Hepatocyte (in vitro differentiated cells): ENCODE results near the gene HLA-DRB1. TPM values are rescaled to one million over a fixed set of nuclear protein-coding genes. Genes with fewer than 3 reads are reported as not detected.

Experiments
- DNase-seq: peaks from one replicate; pipeline ENCODE4 v3.0.0-alpha.2; 2016; ENCODE audit warnings: low spot score
- H2AFZ ChIP-seq: fragments of 200-600 bp; sonication (generic); 2 replicates; pipeline ENCODE4 v1.6.0; 2016; ENCODE audit warnings: antibody characterized with exemption, mild to moderate bottlenecking
- H3K27ac ChIP-seq: fragments of 200-600 bp; sonication (generic); 2 replicates; pipeline ENCODE4 v1.5.1; 2016; ENCODE audit warnings: mild to moderate bottlenecking
- H3K27me3 ChIP-seq: fragments of 200-600 bp; sonication (generic); 2 replicates; pipeline ENCODE4 v1.6.1; 2016
- H3K36me3 ChIP-seq: fragments of 200-600 bp; sonication (generic); replicated peaks from 2 replicates; pipeline ENCODE4 v1.5.1; 2016; ENCODE audit warnings: low read depth; ENCODE audit not compliant: insufficient read depth
- H3K4me1 ChIP-seq: fragments of 200-600 bp; sonication (generic); 2 replicates; pipeline ENCODE4 v1.5.1; 2016; ENCODE audit warnings: mild to moderate bottlenecking, moderate library complexity; ENCODE audit not compliant: insufficient read depth
- H3K4me2 ChIP-seq: fragments of 200-600 bp; sonication (generic); 2 replicates; pipeline ENCODE4 v1.6.0; 2016
- H3K4me3 ChIP-seq: fragments of 200-600 bp; sonication (generic); 2 replicates; pipeline ENCODE4 v1.5.1; 2016; ENCODE audit warnings: mild to moderate bottlenecking
- H3K79me2 ChIP-seq: fragments of 200-600 bp; sonication (generic); 2 replicates; pipeline ENCODE4 v1.6.0; 2017; ENCODE audit warnings: mild to moderate bottlenecking
- H3K9me2 ChIP-seq: fragments of 200-600 bp; sonication (generic); replicated peaks from 2 replicates; pipeline ENCODE4 v1.6.0; 2017; ENCODE audit warnings: mild to moderate bottlenecking; ENCODE audit not compliant: insufficient read depth
- H3K9me3 ChIP-seq: fragments of 200-600 bp; sonication (generic); 2 replicates; pipeline ENCODE4 v1.5.1; 2016; ENCODE audit warnings: low read depth, mild to moderate bottlenecking
- H4K20me1 ChIP-seq: fragments of 200-600 bp; sonication (generic); 2 replicates; pipeline ENCODE4 v1.6.0; 2016; ENCODE audit warnings: mild to moderate bottlenecking; ENCODE audit not compliant: insufficient read depth, poor library complexity, severe bottlenecking
- EZH2 ChIP-seq: fragments of 200-600 bp; sonication (generic); IDR thresholded peaks from 2 replicates; pipeline ENCODE4 v1.6.1; 2016; ENCODE audit warnings: antibody characterized with exemption, mild to moderate bottlenecking, borderline replicate concordance
- EZH2phosphoT487 ChIP-seq: fragments of 200-600 bp; sonication (generic); IDR thresholded peaks from one replicate; pipeline ENCODE4 v1.6.1; 2018; ENCODE audit warnings: antibody characterized with exemption, mild to moderate bottlenecking, low read depth, moderate library complexity; ENCODE audit not compliant: unreplicated experiment, severe bottlenecking
- whole genome bisulfite sequencing: methylation state at CpG from one replicate; pipeline ENCODE4 v1.1.6; 2016; ENCODE audit warnings: low lambda C conversion rate; ENCODE audit errors: missing lambda C conversion rate; 5-methylcytosine and 5-hydroxymethylcytosine counted together
- polyA plus RNA-seq: library from polyadenylated mRNA; unstranded; fragments of >200 nt; fragmentation: Nextera tagmentation; extraction: Ambion mirVana; gene quantifications from 2 replicates; pipeline ENCODE4 v1.2.1, GENCODE V29; 2016
- total RNA-seq: library from RNA; depleted of rRNA; stranded (reverse); fragments of >200 nt; gene quantifications from 2 replicates; pipeline ENCODE4 v1.2.3, GENCODE V29; 2014
- TF ChIP-seq, protein P1 (sequence below): fragments of 200-600 bp; sonication (generic); IDR thresholded peaks from 2 replicates; pipeline ENCODE4 v1.5.1; 2016; ENCODE audit warnings: antibody characterized with exemption, mild to moderate bottlenecking; ENCODE audit not compliant: poor library complexity

The HLA-DRB1 gene
- total and polyA plus RNA-seq, 2 experiments from 2014 or later = 59.1 to 72.9 TPM

DNA sequence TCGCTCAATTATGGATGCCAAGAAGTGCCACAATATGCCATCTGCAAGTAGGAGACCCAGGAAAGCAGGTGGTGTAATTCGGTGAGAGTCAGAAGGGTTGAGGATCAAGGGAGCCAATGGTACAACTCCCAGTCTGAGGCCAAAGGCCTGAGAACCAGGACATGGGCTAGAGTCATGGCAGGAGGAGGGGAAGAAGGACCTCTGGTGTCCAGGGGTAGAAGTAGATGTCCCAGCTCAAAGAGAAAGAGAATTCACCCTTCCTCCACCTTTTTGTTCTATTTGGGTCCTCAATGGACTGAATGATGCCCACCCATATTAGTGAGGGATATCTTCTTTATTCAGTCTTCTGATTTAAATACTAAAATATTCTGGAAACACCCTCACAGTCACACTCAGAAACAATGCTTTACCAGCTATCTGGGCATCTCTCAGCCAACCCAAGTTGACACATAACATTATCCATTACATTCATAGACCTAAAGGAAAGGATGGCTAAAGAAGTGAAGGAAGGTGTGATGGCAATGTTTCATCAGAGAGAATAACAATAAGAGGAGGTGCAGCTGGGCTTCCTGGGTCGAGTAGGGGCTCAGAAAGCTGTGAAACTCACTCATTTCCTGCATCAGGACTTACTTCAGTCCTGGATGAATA is 26.4 kb upstream of the HLA-DRB1 start:
- WGBS = 67% methylated on average over 3 of the region's 3 CpGs
- Histone ChIP-seq H3K27me3 (no peaks in the 10 kb centered on the region), H3K9me3 (no peaks in the 10 kb centered on the region), H3K36me3 (no peaks in the 10 kb centered on the region), H3K79me2 (no peaks in the 10 kb centered on the region), H4K20me1 (no peaks in the 10 kb centered on the region), H3K9me2 (no peaks in the 10 kb centered on the region), H3K4me3 (no peak overlapping the region), H3K4me2 (no peak overlapping the region), H3K27ac (no peak overlapping the region), H3K4me1 (no peaks in the 10 kb centered on the region), H2AFZ (no peak overlapping the region)
- TF ChIP-seq, protein P1, sequence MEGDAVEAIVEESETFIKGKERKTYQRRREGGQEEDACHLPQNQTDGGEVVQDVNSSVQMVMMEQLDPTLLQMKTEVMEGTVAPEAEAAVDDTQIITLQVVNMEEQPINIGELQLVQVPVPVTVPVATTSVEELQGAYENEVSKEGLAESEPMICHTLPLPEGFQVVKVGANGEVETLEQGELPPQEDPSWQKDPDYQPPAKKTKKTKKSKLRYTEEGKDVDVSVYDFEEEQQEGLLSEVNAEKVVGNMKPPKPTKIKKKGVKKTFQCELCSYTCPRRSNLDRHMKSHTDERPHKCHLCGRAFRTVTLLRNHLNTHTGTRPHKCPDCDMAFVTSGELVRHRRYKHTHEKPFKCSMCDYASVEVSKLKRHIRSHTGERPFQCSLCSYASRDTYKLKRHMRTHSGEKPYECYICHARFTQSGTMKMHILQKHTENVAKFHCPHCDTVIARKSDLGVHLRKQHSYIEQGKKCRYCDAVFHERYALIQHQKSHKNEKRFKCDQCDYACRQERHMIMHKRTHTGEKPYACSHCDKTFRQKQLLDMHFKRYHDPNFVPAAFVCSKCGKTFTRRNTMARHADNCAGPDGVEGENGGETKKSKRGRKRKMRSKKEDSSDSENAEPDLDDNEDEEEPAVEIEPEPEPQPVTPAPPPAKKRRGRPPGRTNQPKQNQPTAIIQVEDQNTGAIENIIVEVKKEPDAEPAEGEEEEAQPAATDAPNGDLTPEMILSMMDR = no peak
- TF ChIP-seq EZH2 (no peak), EZH2phosphoT487 (no peak)
- no peak for DNase-seq

DNA sequence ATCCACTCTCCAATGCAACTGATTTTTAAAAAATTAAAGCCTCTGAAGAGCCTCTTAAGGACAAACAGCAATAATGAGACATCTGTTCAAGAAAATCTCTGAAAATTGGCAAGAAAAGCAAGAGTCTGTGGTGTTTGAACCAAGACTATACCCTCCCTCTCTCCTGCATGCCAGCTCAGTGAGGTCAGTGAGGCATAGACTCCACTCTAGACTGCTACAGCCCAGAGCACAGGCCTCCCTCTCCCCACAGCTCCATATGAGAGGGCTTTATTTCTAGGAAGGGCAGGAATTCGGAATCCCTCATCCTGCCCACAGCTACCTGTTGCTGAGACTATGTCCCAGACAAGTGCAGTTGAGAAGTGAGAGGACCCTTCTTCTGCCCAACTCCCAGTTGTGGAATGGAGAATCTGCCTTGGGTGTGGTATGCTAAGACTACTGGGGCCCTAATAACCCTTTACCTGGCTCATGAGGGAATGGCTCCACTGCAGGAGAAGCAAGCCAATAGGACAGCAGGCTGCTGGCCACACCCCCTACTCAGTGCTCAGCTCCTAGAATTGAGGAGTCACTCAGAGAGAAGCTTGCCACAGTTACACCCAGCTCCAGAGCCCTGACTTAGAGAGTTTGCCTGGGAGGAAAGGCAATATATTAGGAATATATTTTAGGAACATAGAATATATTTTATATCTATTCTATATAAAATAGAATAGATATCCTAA is 24.9 kb upstream of the HLA-DRB1 start:
- Histone ChIP-seq H3K27ac (no peak overlapping the region), H3K36me3 (no peaks in the 10 kb centered on the region), H3K9me3 (no peaks in the 10 kb centered on the region), H3K4me2 (no peak overlapping the region), H3K4me1 (no peaks in the 10 kb centered on the region), H3K27me3 (no peaks in the 10 kb centered on the region), H3K9me2 (no peaks in the 10 kb centered on the region), H3K79me2 (no peaks in the 10 kb centered on the region), H2AFZ (no peak overlapping the region), H3K4me3 (no peak overlapping the region), H4K20me1 (no peaks in the 10 kb centered on the region)
- TF ChIP-seq, protein P1 = no peak
- TF ChIP-seq EZH2phosphoT487 (no peak), EZH2 (no peak)
- 87% methylated on average over 1 of the region's 1 CpG for WGBS
- no peak for DNase-seq

DNA sequence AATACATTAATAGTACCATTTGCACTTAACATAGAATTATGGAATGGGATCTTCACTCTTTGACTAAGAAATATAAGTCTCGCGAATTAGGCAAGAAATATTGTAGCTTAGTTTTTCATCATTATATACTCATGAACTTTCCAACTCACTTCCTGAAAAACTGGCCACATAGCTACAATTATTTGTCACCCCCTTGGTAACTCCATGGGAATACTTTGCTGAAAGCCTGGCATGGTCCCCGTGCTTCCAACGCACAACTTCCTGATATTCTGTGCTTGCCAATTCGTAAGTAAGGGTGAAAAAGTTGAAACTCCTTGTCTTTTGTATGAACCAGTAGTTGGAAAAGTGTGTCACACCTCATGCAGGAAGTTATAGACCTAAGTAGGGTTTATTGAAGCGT is 23.8 kb upstream of the HLA-DRB1 start:
- no peak overlapping the region for H3K4me2 ChIP-seq
- H3K27me3 ChIP-seq = no peaks in the 10 kb centered on the region
- no peak for DNase-seq
- no peaks in the 10 kb centered on the region for H3K4me1 ChIP-seq
- no peak overlapping the region for H2AFZ ChIP-seq
- TF ChIP-seq EZH2 (no peak), EZH2phosphoT487 (no peak)
- TF ChIP-seq, protein P1 = no peak
- no peak overlapping the region for H3K4me3 ChIP-seq
- no peaks in the 10 kb centered on the region for H4K20me1 ChIP-seq
- no peaks in the 10 kb centered on the region for H3K9me3 ChIP-seq
- H3K9me2 ChIP-seq = no peaks in the 10 kb centered on the region
- H3K36me3 ChIP-seq = no peaks in the 10 kb centered on the region
- no peak overlapping the region for H3K27ac ChIP-seq
- WGBS = 95% methylated on average over 6 of the region's 6 CpGs
- H3K79me2 ChIP-seq = no peaks in the 10 kb centered on the region
